GM12878 (cell line): Measurements from ENCODE around the gene PRMT5. TPM values are rescaled to one million over a fixed set of nuclear protein-coding genes. Genes with fewer than 3 reads are reported as not detected.

Experiments used
- ATAC-seq: fragments of 200-7000 bp; cut with Tn5 transposase; 3 replicates; pipeline ENCODE4 v1.9.1; 2020; ENCODE audit warnings: mild to moderate bottlenecking, moderate library complexity
- BruUV-seq: library from RNA; stranded (reverse); fragments of 400-500 nt; replicated peaks from 2 replicates; lab custom pipeline; 2021; lab: Mats Ljungman, UMichigan
- CTCF ChIA-PET: fragments of 300-600 bp; sonication (Branson Sonifier 250); formaldehyde crosslinking; extraction: SDS; loops from one replicate; lab custom pipeline; 2021; ENCODE audit warnings: inconsistent platforms; lab: Yijun Ruan, JAX
- POLR2A ChIA-PET: fragments of 350-600 bp; formaldehyde crosslinking; extraction: SDS; loops from one replicate; lab custom pipeline; 2021; ENCODE audit warnings: inconsistent platforms; lab: Charles Lee
- RAD21 ChIA-PET: fragments of 300-600 bp; sonication (Branson Sonifier 250); formaldehyde crosslinking; loops from one replicate; lab custom pipeline; 2023; ENCODE audit warnings: antibody characterized with exemption; ENCODE audit not compliant: unreplicated experiment; lab: Charles Lee
- SMC1A ChIA-PET: fragments of 300-600 bp; sonication (Branson Sonifier 250); formaldehyde crosslinking; loops from one replicate; lab custom pipeline; 2023; ENCODE audit not compliant: unreplicated experiment, uncharacterized antibody; lab: Charles Lee
- DNase-seq: peaks from one replicate; pipeline ENCODE4 v3.0.0-alpha.2; 2011; ENCODE audit warnings: low read depth, low spot score
- FAIRE-seq: peaks from 3 replicates; lab custom pipeline; 2011; peaks lifted over from hg19 to GRCh38; lab: Jason Lieb, UNC
- H2AFZ ChIP-seq: 2 replicates; pipeline ENCODE4 v1.6.0; 2011; ENCODE audit warnings: low read depth, low read length, control low read depth; ENCODE audit not compliant: control insufficient read depth
- H3K27ac ChIP-seq: 2 replicates; pipeline ENCODE4 v1.5.1; 2011; ENCODE audit warnings: control low read depth; ENCODE audit not compliant: control insufficient read depth, insufficient read depth
- H3K27me3 ChIP-seq, 2 experiments: replicated peaks in 1 of 2; 2 replicates each; pipeline versions ENCODE4 v1.6.0 to v1.6.1; 2011; ENCODE audit warnings: low read length in 1 of 2; ENCODE audit not compliant: control insufficient read depth in 2 of 2, insufficient read depth in 2 of 2
- H3K36me3 ChIP-seq, 2 experiments: 2 replicates each; pipeline ENCODE4 v1.5.1; 2011; ENCODE audit warnings: low read length in 1 of 2; ENCODE audit not compliant: control insufficient read depth in 2 of 2, insufficient read depth in 2 of 2
- H3K4me1 ChIP-seq: 2 replicates; pipeline ENCODE4 v1.6.1; 2011; ENCODE audit warnings: mild to moderate bottlenecking, low read length, moderate library complexity, mixed read lengths; ENCODE audit not compliant: control insufficient read depth, insufficient read depth
- H3K4me2 ChIP-seq: 2 replicates; pipeline ENCODE4 v1.6.0; 2011; ENCODE audit warnings: control low read depth; ENCODE audit not compliant: control insufficient read depth, insufficient read depth
- H3K4me3 ChIP-seq: fragments of 200-600 bp; sonication (generic); 2 replicates; pipeline ENCODE4 v1.5.1; 2016
- H3K79me2 ChIP-seq: 2 replicates; pipeline ENCODE4 v1.6.0; 2011; ENCODE audit warnings: low read length; ENCODE audit not compliant: control insufficient read depth, insufficient read depth
- H3K9ac ChIP-seq: 2 replicates; pipeline ENCODE4 v1.8.0; 2011; ENCODE audit warnings: low read length, control low read depth, mixed read lengths; ENCODE audit not compliant: control insufficient read depth, insufficient read depth
- H3K9me3 ChIP-seq: replicated peaks from 3 replicates; pipeline ENCODE4 v1.5.1; 2011; ENCODE audit warnings: mild to moderate bottlenecking, low read length; ENCODE audit not compliant: control insufficient read depth, insufficient read depth
- H4K20me1 ChIP-seq: 2 replicates; pipeline ENCODE4 v1.6.0; 2011; ENCODE audit not compliant: control insufficient read depth, insufficient read depth
- PBX3 ChIP-seq: IDR thresholded peaks from 2 replicates; pipeline ENCODE4 v1.6.1; 2011; ENCODE audit warnings: mild to moderate bottlenecking, low read depth, low read length, moderate library complexity; ENCODE audit not compliant: insufficient replicate concordance
- POLR2AphosphoS5 ChIP-seq: IDR thresholded peaks from 2 replicates; pipeline ENCODE4 v1.6.1; 2011; ENCODE audit warnings: mild to moderate bottlenecking, low read length, inconsistent platforms
- RB1 ChIP-seq: fragments of 450-650 bp; formaldehyde crosslinking; IDR thresholded peaks from 2 replicates; pipeline ENCODE4 v1.6.1; 2017; ENCODE audit warnings: mild to moderate bottlenecking, borderline replicate concordance
- WGBS: methylation state at CpG from one replicate; pipeline ENCODE4 v1.1.6; 2016; ENCODE audit warnings: low lambda C conversion rate; ENCODE audit not compliant: insufficient replicate concordance, insufficient coverage; ENCODE audit errors: missing lambda C conversion rate; 5-methylcytosine and 5-hydroxymethylcytosine counted together
- in situ Hi-C: fragments of 300-500 bp; cut with MboI; formaldehyde crosslinking; loops from 9 replicates; pipeline ENCODE4 v1.14.3; 2018; ENCODE audit warnings: mixed read lengths
- intact Hi-C: fragments of 100-400 bp; cut with micrococcal nuclease; formaldehyde crosslinking; loops from one replicate; pipeline ENCODE4 v1.14.2; 2022; ENCODE audit not compliant: unreplicated experiment
- polyA plus RNA-seq, 11 experiments: library from polyadenylated mRNA; depleted of rRNA in 4 of 11; unstranded in 6 of 11; stranded (reverse) in 5 of 11; fragments of >200 nt; fragmentation: Nextera tagmentation in 4 of 11; fragmentation: Illumina TruSeq in 1 of 11; extraction: Ambion mirVana in 4 of 11; extraction: Trizol in 1 of 11; gene quantifications; 1 replicate in 1 of 11; 2 replicates in 10 of 11; pipeline versions ENCODE4 v1.2.1 to v1.2.3, GENCODE V29; 2011 to 2016; ENCODE audit warnings: inconsistent platforms in 2 of 11, missing spikeins in 2 of 11, low read depth in 1 of 11
- total RNA-seq, 4 experiments: library from RNA; depleted of rRNA in 3 of 4; stranded (reverse); fragments of >200 nt in 3 of 4; fragmentation: Illumina TruSeq in 1 of 4; extraction: Trizol in 1 of 4; gene quantifications; 2 replicates each; pipeline versions ENCODE4 v1.2.1 to v1.2.3, GENCODE V29; 2013 to 2021

PRMT5 gene
- total and polyA plus RNA-seq, 10 of the 15 experiments (the other 5 are each of a cell fraction or from before 2014, with no cell fraction given): 54.3 to 221 (median 111) TPM

GRCh38 chr14:22875748-22876319, 53.3 kb downstream of the PRMT5 start (continued):
- peak; percentile 36 for TF ChIP-seq PBX3
- TF ChIP-seq, all 136 proteins: peak for 3

- no peak for FAIRE-seq
- intact Hi-C loops: no loop called here
- in situ Hi-C loops: no loop called here
Measured at GRCh38 chr14:22875003-22875747, 54.0 kb downstream of the PRMT5 start.

More at GRCh38 chr14:22875003-22875747, 54.0 kb downstream of the PRMT5 start:
- Histone ChIP-seq H3K36me3 (peaks cover 22 to 30% of the 10 kb centered on the region in 2 experiments), H2AFZ (no peak overlapping the region), H3K4me2 (no peak overlapping the region), H3K27ac (no peak overlapping the region), H3K9ac (no peak overlapping the region), H4K20me1 (no peaks in the 10 kb centered on the region), H3K79me2 (peaks cover 18% of the 10 kb centered on the region), H3K9me3 (no peaks in the 10 kb centered on the region)
- POLR2A ChIA-PET: interaction anchor here (1.1 kb wide), 1 partner anchor 15 kb away, joined by 3 read pairs; no protein-coding TSS in a partner anchor
- RAD21 ChIA-PET: interaction anchor here (6.4 kb wide), 1 partner anchor 10 kb away, joined by 43 read pairs; no protein-coding TSS in a partner anchor
- ATAC-seq: no peak
- CTCF ChIA-PET: interaction anchor here (4.6 to 6.9 kb wide), 4 partner anchors 11 to 26 kb away, joined by 54 to 174 read pairs (median 74); partner anchors contain the start of gene REM2
- 99% methylated on average over 15 of the region's 15 CpGs for WGBS
- no TSS peak for BruUV-seq
- no peak for TF ChIP-seq RB1
- TF ChIP-seq POLR2AphosphoS5: 0 out of 2 replicates have a peak, but pooled peaks have one; percentile 10
- TF ChIP-seq, all 136 proteins: peak for 1
- no peak for DNase-seq
- Histone ChIP-seq H3K4me3 (no peak overlapping the region), H3K4me1 (peaks cover 7% of the 10 kb centered on the region), H3K27me3 (no peaks in the 10 kb centered on the region)
- SMC1A ChIA-PET: interaction anchor here (3.2 kb wide), 1 partner anchor 55 kb away, joined by 9 read pairs; the partner anchor contains the start of gene PRMT5
